ENCODE results near the gene AKAP6.

Gene AKAP6

GRCh38 chr14:32679927-32680612 lies 351.0 kb downstream of the AKAP6 start:
- no peak for DNase-seq (ENCODE audit: insufficient read length, low spot score)
- no peak for TF ChIP-seq CTCF (IDR thresholded peaks at IDR 0.05; ENCODE audit: insufficient read depth, missing control alignments)
- no peak for FAIRE-seq

GRCh38 chr14:32681598-32681997 lies 352.5 kb downstream of the AKAP6 start:
- DNase-seq (ENCODE audit: insufficient read length, low spot score) (no peak), FAIRE-seq (no peak)
- no peak for TF ChIP-seq CTCF (IDR thresholded peaks at IDR 0.05; ENCODE audit: insufficient read depth, missing control alignments)

- FAIRE-seq, result no peak
- no peak for TF ChIP-seq CTCF (IDR thresholded peaks at IDR 0.05; ENCODE audit: insufficient read depth, missing control alignments)
- no peak for DNase-seq (ENCODE audit: insufficient read length, low spot score)
These were observed 353.1 kb downstream of the AKAP6 start for GRCh38 chr14:32682214-32682613.

- DNase-seq (ENCODE audit: insufficient read length, low spot score) (no peak), FAIRE-seq (no peak)
- no peak for TF ChIP-seq CTCF (IDR thresholded peaks at IDR 0.05; ENCODE audit: insufficient read depth, missing control alignments)
These were observed 354.6 kb downstream of the AKAP6 start for GRCh38 chr14:32683679-32684078.

GRCh38 chr14:32688941-32689340 lies 359.8 kb downstream of the AKAP6 start:
- TF ChIP-seq CTCF (IDR thresholded peaks at IDR 0.05; ENCODE audit: insufficient read depth, missing control alignments), result no peak
- DNase-seq (ENCODE audit: insufficient read length, low spot score) (no peak), FAIRE-seq (no peak)

- DNase-seq (ENCODE audit: insufficient read length, low spot score) (no peak), FAIRE-seq (no peak)
- TF ChIP-seq CTCF (IDR thresholded peaks at IDR 0.05; ENCODE audit: insufficient read depth, missing control alignments), result no peak
These were observed 363.3 kb downstream of the AKAP6 start for GRCh38 chr14:32692441-32692840.

- DNase-seq (ENCODE audit: insufficient read length, low spot score) (no peak), FAIRE-seq (no peak)
These were observed 364.0 kb downstream of the AKAP6 start for GRCh38 chr14:32693114-32693513.

More at GRCh38 chr14:32693114-32693513, 364.0 kb downstream of the AKAP6 start:
- TF ChIP-seq CTCF (IDR thresholded peaks at IDR 0.05; ENCODE audit: insufficient read depth, missing control alignments), result no peak

Measured in D721Med (cell line).